SK-N-SH treated with all-trans-retinoic acid at 6 μM for 48 hours (cell line): ENCODE measurements around the gene RASIP1.
"Not testable (repeated sequence)": the region's sequence is repeated elsewhere in the genome, so short reads cannot be mapped to it uniquely, and the experiment has no call there.

Experiments used
- ATAC-seq: fragments of 200-7000 bp; cut with Tn5 transposase; 3 replicates; pipeline ENCODE4 v1.9.1; 2020; ENCODE audit warnings: mild to moderate bottlenecking, moderate library complexity
- BACH2 ChIP-seq: fragments of 250-450 bp; sonication (Bioruptor Pico); IDR thresholded peaks from 2 replicates; pipeline ENCODE4 v1.9.0; 2021; ENCODE audit warnings: mild to moderate bottlenecking, borderline replicate concordance
- CREB5 ChIP-seq: fragments of 250-450 bp; sonication (Bioruptor Pico); IDR thresholded peaks from 2 replicates; pipeline ENCODE4 v1.5.1; 2020; ENCODE audit warnings: low read depth, mild to moderate bottlenecking, moderate library complexity
- CSDC2 ChIP-seq: fragments of 250-450 bp; sonication (Bioruptor Pico); IDR thresholded peaks from 2 replicates; pipeline ENCODE4 v1.5.0; 2020; ENCODE audit warnings: mild to moderate bottlenecking, moderate library complexity
- GLIS3 ChIP-seq: fragments of 250-450 bp; sonication (Bioruptor Pico); IDR thresholded peaks from 2 replicates; pipeline ENCODE4 v1.5.0; 2020; ENCODE audit warnings: mild to moderate bottlenecking, moderate library complexity
- ISL1 ChIP-seq: fragments of 250-450 bp; sonication (Bioruptor Pico); IDR thresholded peaks from 2 replicates; pipeline ENCODE4 v2.1.2; 2022; ENCODE audit warnings: mild to moderate bottlenecking, moderate library complexity
- OSR1 ChIP-seq: fragments of 250-450 bp; sonication (Bioruptor Pico); IDR thresholded peaks from 2 replicates; pipeline ENCODE4 v1.8.0; 2022; ENCODE audit warnings: moderate library complexity, mild to moderate bottlenecking, inconsistent platforms
- PPARA ChIP-seq: fragments of 250-450 bp; sonication (Bioruptor Pico); IDR thresholded peaks from 2 replicates; pipeline ENCODE4 v1.5.0; 2020; ENCODE audit warnings: mild to moderate bottlenecking, borderline replicate concordance
- RARB ChIP-seq: fragments of 250-450 bp; sonication (Bioruptor Pico); IDR thresholded peaks from 2 replicates; pipeline ENCODE4 v1.8.0; 2021; ENCODE audit warnings: mild to moderate bottlenecking, moderate library complexity
- SNAI2 ChIP-seq: fragments of 250-450 bp; sonication (Bioruptor Pico); IDR thresholded peaks from 2 replicates; pipeline ENCODE4 v1.5.0; 2020; ENCODE audit warnings: mild to moderate bottlenecking, moderate library complexity
- ZC3H10 ChIP-seq: fragments of 250-450 bp; sonication (Bioruptor Pico); IDR thresholded peaks from 2 replicates; pipeline ENCODE4 v1.5.1; 2021; ENCODE audit warnings: mild to moderate bottlenecking, moderate library complexity
- ZFP3 ChIP-seq: fragments of 250-450 bp; sonication (Bioruptor Pico); IDR thresholded peaks from 2 replicates; pipeline ENCODE4 v1.5.0; 2020; ENCODE audit warnings: mild to moderate bottlenecking, moderate library complexity
- ZFP30 ChIP-seq: fragments of 450-650 bp; formaldehyde crosslinking; IDR thresholded peaks from 2 replicates; pipeline ENCODE4 v1.5.0; 2022; ENCODE audit warnings: mild to moderate bottlenecking, moderate library complexity
- ZNF565 ChIP-seq: fragments of 450-650 bp; formaldehyde crosslinking; conservative IDR thresholded peaks from 2 replicates; pipeline ENCODE4 v1.5.0; 2020; ENCODE audit warnings: low read depth, mild to moderate bottlenecking, moderate library complexity
- ZNF70 ChIP-seq: fragments of 450-650 bp; formaldehyde crosslinking; IDR thresholded peaks from 2 replicates; pipeline ENCODE4 v1.5.0; 2020; ENCODE audit warnings: mild to moderate bottlenecking, moderate library complexity
- TF ChIP-seq, protein P1 (sequence below): fragments of 250-450 bp; sonication (Bioruptor Pico); IDR thresholded peaks from 2 replicates; pipeline ENCODE4 v1.8.0; 2020; ENCODE audit warnings: mild to moderate bottlenecking, moderate library complexity, borderline replicate concordance
- TF ChIP-seq, protein P2 (sequence below): fragments of 250-450 bp; sonication (Bioruptor Pico); IDR thresholded peaks from 2 replicates; pipeline ENCODE4 v1.5.1; 2021; ENCODE audit warnings: mild to moderate bottlenecking, moderate library complexity
- TF ChIP-seq, protein P3 (sequence below): fragments of 250-450 bp; sonication (Bioruptor Pico); IDR thresholded peaks from 2 replicates; pipeline ENCODE4 v1.8.0; 2021; ENCODE audit warnings: low read depth, mild to moderate bottlenecking, moderate library complexity, borderline replicate concordance

RASIP1 gene

DNA sequence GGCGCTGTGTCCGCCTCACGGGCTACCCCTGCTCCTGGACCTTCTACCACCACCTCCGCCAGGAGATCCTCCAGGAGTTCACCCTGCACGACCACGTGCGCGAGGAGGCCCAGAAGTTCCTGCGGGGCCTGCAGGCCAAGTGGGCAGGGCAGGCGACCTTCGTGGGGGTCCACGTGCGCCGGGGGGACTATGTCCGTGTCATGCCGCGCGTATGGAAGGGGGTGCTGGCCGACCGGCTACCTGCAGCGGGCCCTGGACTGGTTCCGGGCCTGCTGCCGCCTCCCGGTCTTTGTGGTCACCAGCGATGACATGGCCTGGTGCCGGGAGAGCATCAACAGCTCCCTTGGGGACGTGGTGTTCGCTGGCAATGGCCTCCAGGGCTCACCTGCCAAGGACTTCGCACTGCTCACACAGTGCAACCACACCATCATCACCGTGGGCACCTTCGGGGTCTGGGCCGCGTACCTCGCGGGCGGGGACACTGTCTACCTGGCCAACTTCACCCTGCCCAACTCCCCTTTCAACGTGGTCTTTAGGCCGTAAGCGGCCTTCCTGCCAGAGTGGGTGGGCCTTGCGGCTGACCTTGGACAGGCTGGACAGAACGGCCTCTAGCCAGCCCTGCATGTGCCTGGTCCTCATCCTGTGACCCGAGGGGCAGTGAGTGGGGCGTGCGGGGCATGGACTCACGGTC is 59.8 kb downstream of the RASIP1 start (continued):
- TF ChIP-seq OSR1 (CRISPR knock-in tag) (no peak), ZFP30 (CRISPR knock-in tag) (no peak)
- TF ChIP-seq, protein P1, sequence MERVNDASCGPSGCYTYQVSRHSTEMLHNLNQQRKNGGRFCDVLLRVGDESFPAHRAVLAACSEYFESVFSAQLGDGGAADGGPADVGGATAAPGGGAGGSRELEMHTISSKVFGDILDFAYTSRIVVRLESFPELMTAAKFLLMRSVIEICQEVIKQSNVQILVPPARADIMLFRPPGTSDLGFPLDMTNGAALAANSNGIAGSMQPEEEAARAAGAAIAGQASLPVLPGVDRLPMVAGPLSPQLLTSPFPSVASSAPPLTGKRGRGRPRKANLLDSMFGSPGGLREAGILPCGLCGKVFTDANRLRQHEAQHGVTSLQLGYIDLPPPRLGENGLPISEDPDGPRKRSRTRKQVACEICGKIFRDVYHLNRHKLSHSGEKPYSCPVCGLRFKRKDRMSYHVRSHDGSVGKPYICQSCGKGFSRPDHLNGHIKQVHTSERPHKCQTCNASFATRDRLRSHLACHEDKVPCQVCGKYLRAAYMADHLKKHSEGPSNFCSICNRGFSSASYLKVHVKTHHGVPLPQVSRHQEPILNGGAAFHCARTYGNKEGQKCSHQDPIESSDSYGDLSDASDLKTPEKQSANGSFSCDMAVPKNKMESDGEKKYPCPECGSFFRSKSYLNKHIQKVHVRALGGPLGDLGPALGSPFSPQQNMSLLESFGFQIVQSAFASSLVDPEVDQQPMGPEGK (CRISPR knock-in tag): no peak

DNA sequence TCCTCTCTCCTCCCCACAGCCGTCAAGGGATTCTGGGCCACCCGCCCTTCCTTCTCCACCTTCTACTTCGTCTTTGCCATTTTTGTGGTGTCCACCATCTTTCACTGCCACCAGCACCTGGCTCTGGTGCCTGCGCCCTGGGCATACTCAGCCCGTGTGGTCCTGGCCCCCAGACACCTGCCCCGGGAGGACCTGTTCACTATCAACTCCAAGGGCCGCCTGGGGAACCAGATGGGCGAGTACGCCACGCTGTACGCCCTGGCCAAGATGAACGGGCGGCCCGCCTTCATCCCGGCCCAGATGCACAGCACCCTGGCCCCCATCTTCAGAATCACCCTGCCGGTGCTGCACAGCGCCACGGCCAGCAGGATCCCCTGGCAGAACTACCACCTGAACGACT is 60.4 kb downstream of the RASIP1 start:
- ATAC-seq: not testable (repeated sequence)

DNA sequence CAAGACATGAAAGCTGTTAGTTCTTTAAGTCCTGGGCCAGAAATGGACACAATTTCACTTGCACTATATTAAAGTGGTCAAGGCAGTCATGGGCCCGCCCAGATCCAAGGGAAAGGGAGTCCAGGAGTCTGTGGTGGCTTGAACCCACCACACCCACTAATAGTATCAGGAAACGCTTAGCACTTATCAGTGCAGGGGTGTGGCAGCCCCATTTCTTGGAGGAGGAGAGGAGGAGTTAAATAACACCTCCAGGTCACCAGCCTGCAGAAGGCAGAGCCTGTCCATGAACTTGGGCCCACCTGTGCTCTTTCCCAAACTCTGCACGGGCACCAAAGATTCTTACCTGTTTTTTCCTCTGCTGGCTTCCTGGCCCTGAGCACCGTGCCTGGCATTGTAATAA is 62.2 kb downstream of the RASIP1 start:
- TF ChIP-seq ISL1 (CRISPR knock-in tag): no peak
- no peak for TF ChIP-seq OSR1 (CRISPR knock-in tag)
- TF ChIP-seq PPARA (CRISPR knock-in tag): no peak
- no peak for TF ChIP-seq RARB (CRISPR knock-in tag)
- TF ChIP-seq GLIS3: no peak
- no peak for TF ChIP-seq BACH2 (CRISPR knock-in tag)
- TF ChIP-seq ZFP30 (CRISPR knock-in tag): no peak
- TF ChIP-seq, protein P2, sequence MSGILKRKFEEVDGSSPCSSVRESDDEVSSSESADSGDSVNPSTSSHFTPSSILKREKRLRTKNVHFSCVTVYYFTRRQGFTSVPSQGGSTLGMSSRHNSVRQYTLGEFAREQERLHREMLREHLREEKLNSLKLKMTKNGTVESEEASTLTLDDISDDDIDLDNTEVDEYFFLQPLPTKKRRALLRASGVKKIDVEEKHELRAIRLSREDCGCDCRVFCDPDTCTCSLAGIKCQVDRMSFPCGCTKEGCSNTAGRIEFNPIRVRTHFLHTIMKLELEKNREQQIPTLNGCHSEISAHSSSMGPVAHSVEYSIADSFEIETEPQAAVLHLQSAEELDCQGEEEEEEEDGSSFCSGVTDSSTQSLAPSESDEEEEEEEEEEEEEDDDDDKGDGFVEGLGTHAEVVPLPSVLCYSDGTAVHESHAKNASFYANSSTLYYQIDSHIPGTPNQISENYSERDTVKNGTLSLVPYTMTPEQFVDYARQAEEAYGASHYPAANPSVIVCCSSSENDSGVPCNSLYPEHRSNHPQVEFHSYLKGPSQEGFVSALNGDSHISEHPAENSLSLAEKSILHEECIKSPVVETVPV: no peak
- no peak for TF ChIP-seq ZNF565
- TF ChIP-seq ZFP3: no peak
- TF ChIP-seq CREB5: no peak
- TF ChIP-seq, protein P1 (CRISPR knock-in tag): no peak
- no peak for TF ChIP-seq CSDC2 (CRISPR knock-in tag)
- ATAC-seq: no peak

DNA sequence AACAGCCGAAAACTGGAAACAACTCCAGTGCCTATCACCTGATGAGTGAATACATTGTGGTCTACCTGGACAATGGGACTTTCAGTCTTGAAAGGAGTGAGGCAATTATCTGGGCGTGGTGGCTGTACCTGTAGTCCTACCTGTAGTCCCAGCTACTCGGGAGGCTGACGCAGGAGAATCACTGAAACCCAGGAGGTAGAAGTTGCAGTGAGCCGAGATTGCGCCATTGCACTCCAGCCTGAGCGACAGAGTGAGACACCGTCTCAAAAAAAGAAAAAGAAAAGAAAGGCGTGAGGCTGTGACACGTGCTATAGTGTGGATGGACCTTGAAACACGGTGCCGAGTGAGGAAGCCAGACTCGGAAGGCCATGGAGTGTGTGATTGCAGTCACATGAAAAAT is 63.5 kb downstream of the RASIP1 start:
- ATAC-seq: no peak
- TF ChIP-seq ZC3H10 (CRISPR knock-in tag) (no peak), SNAI2 (CRISPR knock-in tag) (no peak), BACH2 (CRISPR knock-in tag) (no peak), RARB (CRISPR knock-in tag) (no peak), PPARA (CRISPR knock-in tag) (no peak)
- TF ChIP-seq, protein P3, sequence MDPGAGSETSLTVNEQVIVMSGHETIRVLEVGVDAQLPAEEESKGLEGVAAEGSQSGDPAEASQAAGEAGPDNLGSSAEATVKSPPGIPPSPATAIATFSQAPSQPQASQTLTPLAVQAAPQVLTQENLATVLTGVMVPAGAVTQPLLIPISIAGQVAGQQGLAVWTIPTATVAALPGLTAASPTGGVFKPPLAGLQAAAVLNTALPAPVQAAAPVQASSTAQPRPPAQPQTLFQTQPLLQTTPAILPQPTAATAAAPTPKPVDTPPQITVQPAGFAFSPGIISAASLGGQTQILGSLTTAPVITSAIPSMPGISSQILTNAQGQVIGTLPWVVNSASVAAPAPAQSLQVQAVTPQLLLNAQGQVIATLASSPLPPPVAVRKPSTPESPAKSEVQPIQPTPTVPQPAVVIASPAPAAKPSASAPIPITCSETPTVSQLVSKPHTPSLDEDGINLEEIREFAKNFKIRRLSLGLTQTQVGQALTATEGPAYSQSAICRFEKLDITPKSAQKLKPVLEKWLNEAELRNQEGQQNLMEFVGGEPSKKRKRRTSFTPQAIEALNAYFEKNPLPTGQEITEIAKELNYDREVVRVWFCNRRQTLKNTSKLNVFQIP: no peak
- TF ChIP-seq, all 23 proteins: peak for 0

- TF ChIP-seq SNAI2 (CRISPR knock-in tag): no peak
- TF ChIP-seq ZNF70 (CRISPR knock-in tag): no peak
- no peak for TF ChIP-seq ZFP3
- no peak for ATAC-seq
Measured at GRCh38 chr19:48676487-48676886, 63.9 kb downstream of the RASIP1 start.
